Glutamatergic neuron (in vitro differentiated cells): ENCODE data around the gene ZNF497. TPM values are rescaled to one million over a fixed set of nuclear protein-coding genes. Genes with fewer than 3 reads are reported as not detected.
A peak's percentile ranks its signal among the peaks of the same experiment; 100 is the strongest.

ENCODE experiments used
- DNase-seq: peaks from one replicate; pipeline ENCODE4 v3.0.0; 2022
- H3K27ac Mint-ChIP-seq: one replicate; pipeline ENCODE4 v1.8.0; 2020; ENCODE audit warnings: mild to moderate bottlenecking, mixed read lengths, inconsistent platforms; ENCODE audit not compliant: unreplicated experiment
- H3K27me3 Mint-ChIP-seq: one replicate; pipeline ENCODE4 v1.8.0; 2020; ENCODE audit warnings: mild to moderate bottlenecking, moderate library complexity, mixed read lengths, inconsistent platforms; ENCODE audit not compliant: unreplicated experiment
- H3K36me3 Mint-ChIP-seq: one replicate; pipeline ENCODE4 v1.8.0; 2020; ENCODE audit warnings: mild to moderate bottlenecking, mixed read lengths, inconsistent platforms; ENCODE audit not compliant: unreplicated experiment
- H3K4me1 Mint-ChIP-seq: one replicate; pipeline ENCODE4 v1.8.0; 2020; ENCODE audit warnings: mild to moderate bottlenecking, low read depth, mixed read lengths, inconsistent platforms; ENCODE audit not compliant: unreplicated experiment
- H3K4me3 Mint-ChIP-seq: one replicate; pipeline ENCODE4 v1.8.0; 2020; ENCODE audit warnings: mild to moderate bottlenecking, mixed read lengths, inconsistent platforms; ENCODE audit not compliant: unreplicated experiment
- H3K9me3 Mint-ChIP-seq: one replicate; pipeline ENCODE4 v1.8.0; 2020; ENCODE audit warnings: mild to moderate bottlenecking, moderate library complexity, mixed read lengths, inconsistent platforms; ENCODE audit not compliant: unreplicated experiment
- CTCF ChIP-seq: fragments of 200-600 bp; sonication (generic); IDR thresholded peaks from one replicate; pipeline ENCODE4 v1.5.0; 2021; ENCODE audit not compliant: partially characterized antibody, unreplicated experiment
- total RNA-seq: library from RNA; stranded (reverse); fragmentation: NEBNext Ultra II Directional; extraction: Animal tissue kit (Norgen Biotek cat#: 25700); gene quantifications from one replicate; pipeline ENCODE4 v1.2.1, GENCODE V29; 2021; ENCODE audit not compliant: unreplicated experiment

ZNF497 gene
- total RNA-seq, 1 donor from 2014 or later: 3.5 TPM

GRCh38 chr19:58388175-58388526 is 25.6 kb upstream of the ZNF497 start:
- peaks cover 4% of the 10 kb centered on the region for H3K27me3 Mint-ChIP-seq
- no peak for TF ChIP-seq CTCF
- H3K9me3 Mint-ChIP-seq: peaks cover 6% of the 10 kb centered on the region
- H3K27ac Mint-ChIP-seq: peak overlapping the region; percentile 97
- no peaks in the 10 kb centered on the region for H3K36me3 Mint-ChIP-seq
- peaks cover 6% of the 10 kb centered on the region for H3K4me1 Mint-ChIP-seq
- DNase-seq: no peak
- H3K4me3 Mint-ChIP-seq: peak overlapping the region; percentile 97

DNA sequence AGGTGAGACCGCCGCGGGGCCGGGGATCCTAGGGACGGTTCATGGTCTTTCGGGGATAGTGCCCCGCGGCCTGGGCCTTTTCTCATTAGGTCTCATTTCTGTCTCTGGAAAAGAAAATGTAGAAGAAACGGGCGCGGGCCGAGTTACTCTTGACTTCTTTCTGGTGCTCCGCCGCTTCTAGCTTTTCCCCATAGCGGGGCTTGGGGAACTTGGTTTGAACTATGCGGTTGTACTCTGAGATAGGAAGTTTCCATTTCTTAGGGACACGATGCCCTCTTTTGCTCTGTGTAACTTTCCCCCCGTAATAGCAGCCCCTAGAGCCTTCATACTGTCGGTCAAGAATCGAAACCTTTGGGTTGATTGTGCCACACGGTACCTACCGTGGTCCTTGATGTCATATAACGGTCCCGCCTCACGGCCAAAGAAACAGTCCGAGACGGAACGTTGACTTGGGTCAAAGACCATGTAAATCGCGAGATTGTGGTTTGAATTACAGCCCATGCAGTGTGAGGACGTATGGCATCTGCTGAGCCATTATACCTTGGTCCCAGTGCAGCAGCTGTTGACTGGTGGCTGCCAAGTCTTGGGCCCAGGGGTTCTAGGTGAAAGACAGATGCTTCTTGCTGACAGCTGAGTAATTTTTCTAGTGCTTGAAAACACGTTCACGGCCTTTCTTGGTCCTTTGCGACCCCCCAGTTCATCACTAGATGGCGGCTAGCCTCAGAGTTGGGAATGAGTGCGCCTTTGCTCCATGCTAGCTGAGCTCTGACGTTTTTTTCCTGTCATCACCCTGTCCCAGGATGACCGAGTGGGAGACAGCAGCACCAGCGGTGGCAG is 25.0 kb upstream of the ZNF497 start:
- peaks cover 6% of the 10 kb centered on the region for H3K4me1 Mint-ChIP-seq
- no peak for DNase-seq
- H3K36me3 Mint-ChIP-seq: no peaks in the 10 kb centered on the region
- TF ChIP-seq CTCF: no peak
- peak overlapping the region; percentile 97 for H3K27ac Mint-ChIP-seq
- peak overlapping the region; percentile 97 for H3K4me3 Mint-ChIP-seq
- peaks cover 4% of the 10 kb centered on the region for H3K27me3 Mint-ChIP-seq
- peaks cover 6% of the 10 kb centered on the region for H3K9me3 Mint-ChIP-seq

- no peak for TF ChIP-seq CTCF
- Mint-ChIP-seq H3K36me3 (no peaks in the 10 kb centered on the region), H3K4me1 (peaks cover 9% of the 10 kb centered on the region), H3K9me3 (peaks cover 6% of the 10 kb centered on the region), H3K27ac (peak within 1 kb of the TSS; percentile 97), H3K27me3 (peaks cover 4% of the 10 kb centered on the region), H3K4me3 (peak within 1 kb of the TSS; percentile 97)
- peak; percentile 90 for DNase-seq
These were observed 24.2 kb upstream of the ZNF497 start, which contains the start of gene RPS5 for GRCh38 chr19:58386576-58387337. Gene RPS5, plus strand, starts transcription at chr19:58387269. Its CDS starts 869 bp downstream, at chr19:58388138.

DNA sequence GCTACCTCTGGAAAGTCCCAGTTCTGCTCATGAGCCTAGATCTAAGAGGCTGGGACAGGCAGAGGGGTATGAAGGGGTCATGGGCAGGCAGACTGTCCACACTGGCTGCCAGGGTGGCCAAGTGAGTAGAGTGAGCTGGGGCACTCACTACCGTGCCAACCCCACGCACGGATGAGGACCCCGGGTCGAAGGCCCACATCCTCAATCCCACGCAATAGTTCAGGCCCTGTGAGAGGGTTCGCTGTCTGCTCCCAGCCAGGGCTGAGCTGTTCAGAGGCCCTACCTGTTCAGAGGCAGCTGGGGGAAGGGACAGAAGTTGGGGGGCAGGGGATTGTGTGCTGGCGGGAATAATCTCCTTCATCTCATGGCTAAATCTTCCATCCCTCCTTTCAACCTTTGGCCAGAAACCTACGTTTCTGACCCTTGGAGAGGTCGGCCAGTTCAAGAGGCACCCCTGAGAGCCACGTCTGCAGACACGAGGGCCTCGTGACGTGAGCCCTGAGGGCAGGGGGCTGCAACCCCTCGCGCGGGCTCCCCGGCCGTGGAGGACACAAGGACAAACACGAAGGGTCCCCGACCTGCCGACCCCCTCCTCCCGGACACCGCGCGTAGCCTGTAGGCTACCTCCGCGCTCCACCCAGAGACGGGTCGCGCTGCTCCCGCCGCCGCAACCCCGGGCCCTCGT is 23.5 kb upstream of the ZNF497 start:
- no peaks in the 10 kb centered on the region for H3K36me3 Mint-ChIP-seq
- TF ChIP-seq CTCF: no peak
- DNase-seq: no peak

More for the DNA sequence above, 23.5 kb upstream of the ZNF497 start:
- Mint-ChIP-seq H3K4me1 (peaks cover 9% of the 10 kb centered on the region), H3K4me3 (peak overlapping the region; percentile 97), H3K27me3 (peaks cover 4% of the 10 kb centered on the region), H3K27ac (peak overlapping the region; percentile 97), H3K9me3 (peaks cover 6% of the 10 kb centered on the region)
